OCI-LY7 (cell line): Measurements from ENCODE around the gene PSMB5. TPM values are rescaled to one million over a fixed set of nuclear protein-coding genes. Genes with fewer than 3 reads are reported as not detected.

Source experiments
- BruUV-seq: library from RNA; stranded (reverse); fragments of 400-500 nt; replicated peaks from 2 replicates; lab custom pipeline; 2021; lab: Mats Ljungman, UMichigan
- CTCF ChIA-PET: fragments of 300-600 bp; sonication (Branson Sonifier 250); formaldehyde crosslinking; loops from one replicate; lab custom pipeline; 2022; ENCODE audit warnings: antibody characterized with exemption; ENCODE audit not compliant: unreplicated experiment; lab: Charles Lee
- POLR2A ChIA-PET: fragments of 300-600 bp; sonication (Branson Sonifier 250); formaldehyde crosslinking; loops from one replicate; lab custom pipeline; 2022; ENCODE audit warnings: antibody characterized with exemption; lab: Charles Lee
- DNase-seq: peaks from one replicate; pipeline ENCODE4 v3.0.0-alpha.2; 2015; ENCODE audit warnings: low spot score
- H2AFZ ChIP-seq: fragments of 200-600 bp; sonication (generic), shearing (Covaris generic); 2 replicates; pipeline ENCODE4 v1.6.1; 2014; ENCODE audit warnings: mild to moderate bottlenecking, antibody characterized with exemption, low read length, moderate library complexity
- H3K27ac ChIP-seq: fragments of 200-600 bp; sonication (generic); 2 replicates; pipeline ENCODE4 v1.5.1; 2014; ENCODE audit warnings: mixed run types, low read depth, mild to moderate bottlenecking, moderate library complexity, low read length, inconsistent platforms; ENCODE audit not compliant: poor library complexity, severe bottlenecking
- H3K36me3 ChIP-seq: fragments of 200-600 bp; sonication (generic); 2 replicates; pipeline ENCODE4 v1.6.1; 2014; ENCODE audit warnings: mild to moderate bottlenecking, antibody characterized with exemption, low read length, moderate library complexity, mixed read lengths; ENCODE audit not compliant: insufficient read depth
- H3K4me1 ChIP-seq: fragments of 200-600 bp; sonication (generic); 2 replicates; pipeline ENCODE4 v1.5.1; 2014; ENCODE audit warnings: mild to moderate bottlenecking, low read length; ENCODE audit not compliant: insufficient read depth, poor library complexity, severe bottlenecking
- H3K4me2 ChIP-seq: fragments of 200-600 bp; sonication (generic); 2 replicates; pipeline ENCODE4 v1.6.1; 2014; ENCODE audit warnings: mild to moderate bottlenecking, low read length
- H3K4me3 ChIP-seq: fragments of 200-600 bp; sonication (generic); 2 replicates; pipeline ENCODE4 v1.5.1; 2014; ENCODE audit warnings: mild to moderate bottlenecking, low read depth, low read length; ENCODE audit not compliant: poor library complexity, severe bottlenecking
- H3K79me2 ChIP-seq: fragments of 200-600 bp; sonication (generic); 2 replicates; pipeline ENCODE4 v1.6.1; 2016; ENCODE audit warnings: low read depth, mild to moderate bottlenecking, low read length, moderate library complexity, mixed read lengths; ENCODE audit not compliant: insufficient read depth
- H3K9me2 ChIP-seq: fragments of 200-600 bp; sonication (generic); 2 replicates; pipeline ENCODE4 v1.6.1; 2016; ENCODE audit warnings: mild to moderate bottlenecking, low read length, mixed read lengths; ENCODE audit not compliant: insufficient read depth
- H3K9me3 ChIP-seq: fragments of 200-600 bp; sonication (generic); 2 replicates; pipeline ENCODE4 v1.6.1; 2014; ENCODE audit warnings: mild to moderate bottlenecking, mixed run types, low read length, mixed read lengths
- H4K20me1 ChIP-seq: fragments of 200-600 bp; sonication (generic); 2 replicates; pipeline ENCODE4 v1.6.1; 2014; ENCODE audit warnings: mild to moderate bottlenecking, antibody characterized with exemption, low read length, moderate library complexity, mixed read lengths; ENCODE audit not compliant: insufficient read depth
- CTCF ChIP-seq: fragments of 200-600 bp; sonication (generic); conservative IDR thresholded peaks from 2 replicates; pipeline ENCODE4 v1.5.1; 2014; ENCODE audit warnings: mild to moderate bottlenecking, antibody characterized with exemption, low read length, moderate library complexity, mixed read lengths
- EZH2phosphoT487 ChIP-seq: fragments of 200-600 bp; sonication (generic); IDR thresholded peaks from 2 replicates; pipeline ENCODE4 v1.6.1; 2018; ENCODE audit warnings: low read depth, borderline replicate concordance, mild to moderate bottlenecking, mixed run types, antibody characterized with exemption, low read length, moderate library complexity, mixed read lengths
- intact Hi-C: fragments of 100-400 bp; cut with micrococcal nuclease; formaldehyde crosslinking; loops from one replicate; pipeline ENCODE4 v1.10.0; 2022; ENCODE audit not compliant: unreplicated experiment
- total RNA-seq, 2 experiments: library from RNA; depleted of rRNA in 1 of 2; stranded (reverse); fragments of >200 nt in 1 of 2; shearing (Covaris generic) in 1 of 2; gene quantifications; 2 replicates each; pipeline ENCODE4 v1.2.3, GENCODE V29; 2014 to 2022

PSMB5 gene
- total RNA-seq, 2 experiments from 2014 or later, result 111 to 122 TPM

GRCh38 chr14:22981876-22982476 is 52.7 kb downstream of the PSMB5 start:
- H3K79me2 ChIP-seq, result no peaks in the 10 kb centered on the region
- no peaks in the 10 kb centered on the region for H3K9me2 ChIP-seq
- TF ChIP-seq CTCF (no peak), EZH2phosphoT487 (no peak)
- H2AFZ ChIP-seq, result no peak overlapping the region
- H3K4me1 ChIP-seq, result peaks cover 6% of the 10 kb centered on the region
- no peak overlapping the region for H3K4me2 ChIP-seq
- DNase-seq, result no peak
- H3K9me3 ChIP-seq, result no peaks in the 10 kb centered on the region
- intact Hi-C loops, result no loop called here
- CTCF ChIA-PET, result interaction anchor here (1.0 kb wide), 1 partner anchor 52 kb away, joined by 5 read pairs; no protein-coding TSS in a partner anchor
- no peak overlapping the region for H3K4me3 ChIP-seq
- H4K20me1 ChIP-seq, result no peaks in the 10 kb centered on the region
- H3K27ac ChIP-seq, result no peak overlapping the region
- POLR2A ChIA-PET, result no interaction called here
- H3K36me3 ChIP-seq, result peaks cover 9% of the 10 kb centered on the region; the same call in 1 of the 2 replicates
- no TSS peak for BruUV-seq

- Histone ChIP-seq H3K9me2 (no peaks in the 10 kb centered on the region), H3K27ac (no peak overlapping the region), H4K20me1 (no peaks in the 10 kb centered on the region), H3K4me3 (no peak overlapping the region), H3K4me1 (peaks cover 13% of the 10 kb centered on the region), H3K79me2 (no peaks in the 10 kb centered on the region), H3K9me3 (no peaks in the 10 kb centered on the region), H3K36me3 (peaks cover 3% of the 10 kb centered on the region; the same call in 1 of the 2 replicates), H3K4me2 (peak overlapping the region; percentile 28; the same call in 1 of the 2 replicates), H2AFZ (no peak overlapping the region)
- intact Hi-C loops, result no loop called here
- TF ChIP-seq EZH2phosphoT487, result no peak
- TF ChIP-seq CTCF, result no peak
- CTCF ChIA-PET, result no interaction called here
- POLR2A ChIA-PET, result no interaction called here
- DNase-seq, result no peak
- BruUV-seq, result no TSS peak
Measured at GRCh38 chr14:22981090-22981875, 53.4 kb downstream of the PSMB5 start.
